Thyroid gland (tissue), 4 donors: Measurements from ENCODE around the gene CD200.

Experiments used
- POLR2A ChIP-seq, 2 donors: fragments of 450-650 bp; IDR thresholded peaks; one replicate each; pipeline ENCODE4 v1.6.1; 2017; ENCODE audit warnings: antibody characterized with exemption in 2 of 2, mild to moderate bottlenecking in 2 of 2, moderate library complexity in 1 of 2
- TF ChIP-seq, protein P1 (sequence below), 6 experiments: fragments of 200-600 bp in 3 of 6; fragments of 450-650 bp in 3 of 6; sonication (generic) in 3 of 6; IDR thresholded peaks; one replicate each; pipeline ENCODE4 v1.5.1; 2016 to 2019; ENCODE audit warnings: antibody characterized with exemption in 6 of 6, mild to moderate bottlenecking in 2 of 6, inconsistent platforms in 1 of 6, moderate library complexity in 1 of 6

DNA sequence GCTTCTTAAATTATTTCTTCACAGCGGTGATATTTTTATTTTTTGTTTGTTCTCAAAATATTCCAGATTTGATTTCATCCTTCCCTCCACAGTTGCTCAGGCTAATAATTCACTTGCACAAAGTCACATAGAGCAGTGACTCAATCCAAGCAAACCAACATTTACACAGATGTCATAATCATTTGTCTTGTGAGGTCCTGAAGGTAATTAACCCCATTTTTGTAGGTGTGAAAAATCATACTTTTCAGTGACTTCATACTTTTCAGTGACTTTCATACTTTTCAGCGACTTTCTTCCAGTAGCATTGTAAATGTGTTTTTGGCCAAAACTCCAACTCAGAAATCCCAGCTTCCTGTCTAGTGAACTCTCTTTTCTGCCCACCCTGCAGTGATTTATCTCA is 32.1 kb downstream of the CD200 start:
- TF ChIP-seq POLR2A (IDR thresholded peaks at IDR 0.05): no peak
- TF ChIP-seq, protein P1, sequence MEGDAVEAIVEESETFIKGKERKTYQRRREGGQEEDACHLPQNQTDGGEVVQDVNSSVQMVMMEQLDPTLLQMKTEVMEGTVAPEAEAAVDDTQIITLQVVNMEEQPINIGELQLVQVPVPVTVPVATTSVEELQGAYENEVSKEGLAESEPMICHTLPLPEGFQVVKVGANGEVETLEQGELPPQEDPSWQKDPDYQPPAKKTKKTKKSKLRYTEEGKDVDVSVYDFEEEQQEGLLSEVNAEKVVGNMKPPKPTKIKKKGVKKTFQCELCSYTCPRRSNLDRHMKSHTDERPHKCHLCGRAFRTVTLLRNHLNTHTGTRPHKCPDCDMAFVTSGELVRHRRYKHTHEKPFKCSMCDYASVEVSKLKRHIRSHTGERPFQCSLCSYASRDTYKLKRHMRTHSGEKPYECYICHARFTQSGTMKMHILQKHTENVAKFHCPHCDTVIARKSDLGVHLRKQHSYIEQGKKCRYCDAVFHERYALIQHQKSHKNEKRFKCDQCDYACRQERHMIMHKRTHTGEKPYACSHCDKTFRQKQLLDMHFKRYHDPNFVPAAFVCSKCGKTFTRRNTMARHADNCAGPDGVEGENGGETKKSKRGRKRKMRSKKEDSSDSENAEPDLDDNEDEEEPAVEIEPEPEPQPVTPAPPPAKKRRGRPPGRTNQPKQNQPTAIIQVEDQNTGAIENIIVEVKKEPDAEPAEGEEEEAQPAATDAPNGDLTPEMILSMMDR (IDR thresholded peaks at IDR 0.05): no peak
